IPS-18c (cell line): ENCODE measurements around the gene WDR46.
A peak's percentile ranks its signal among the peaks of the same experiment; 100 is the strongest.

ENCODE experiments used
- H3K4me3 ChIP-seq: 2 replicates; pipeline ENCODE4 v1.7.0; 2013; ENCODE audit warnings: low read depth, mild to moderate bottlenecking, low read length, moderate library complexity; ENCODE audit not compliant: insufficient read depth
- H3K9me3 ChIP-seq: one replicate; pipeline ENCODE4 v1.6.1; 2013; ENCODE audit warnings: mild to moderate bottlenecking, low read length, moderate library complexity; ENCODE audit not compliant: control insufficient read depth, insufficient read depth

Gene WDR46

DNA sequence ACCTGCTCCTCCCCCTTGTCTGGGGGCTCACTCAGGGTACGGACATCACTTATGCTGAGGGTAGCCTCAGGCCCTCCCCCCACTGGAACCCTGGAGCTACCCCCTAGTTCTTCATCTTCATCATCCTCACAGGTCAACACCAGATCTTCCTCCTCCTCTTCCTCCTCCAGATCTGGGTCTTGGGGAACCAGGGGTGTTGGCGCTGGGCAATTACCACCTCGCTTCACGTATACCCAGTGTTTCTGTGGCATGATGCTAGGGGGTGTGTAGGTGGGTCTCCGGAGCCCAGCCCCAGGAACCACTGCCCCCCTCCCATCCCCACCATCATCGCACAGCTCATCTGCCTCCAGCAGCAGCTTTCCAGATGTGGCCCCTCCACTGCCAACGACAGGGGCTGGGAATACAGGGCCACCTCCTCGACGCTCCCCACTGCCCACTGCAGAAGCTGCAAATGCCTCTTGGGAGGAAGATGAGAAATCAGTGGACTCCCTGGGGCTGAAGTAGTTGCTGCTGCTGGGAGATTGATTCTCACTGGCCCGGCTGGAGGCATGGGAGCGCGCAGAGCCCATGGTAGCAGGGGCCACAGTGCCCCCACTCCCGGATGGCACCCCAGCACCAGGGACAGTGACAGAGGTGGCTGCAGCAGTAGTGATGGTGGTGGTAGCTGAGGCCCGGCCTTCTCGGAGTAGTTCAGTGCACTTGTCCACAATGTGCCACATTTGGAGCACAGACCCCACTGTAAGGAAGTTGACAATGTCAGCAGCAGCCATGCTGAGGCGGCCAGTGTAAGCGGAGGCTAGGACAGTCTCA lies 27.0 kb upstream of the WDR46 start:
- peaks cover 2% of the 10 kb centered on the region for H3K9me3 ChIP-seq
- H3K4me3 ChIP-seq, result no peak overlapping the region

DNA sequence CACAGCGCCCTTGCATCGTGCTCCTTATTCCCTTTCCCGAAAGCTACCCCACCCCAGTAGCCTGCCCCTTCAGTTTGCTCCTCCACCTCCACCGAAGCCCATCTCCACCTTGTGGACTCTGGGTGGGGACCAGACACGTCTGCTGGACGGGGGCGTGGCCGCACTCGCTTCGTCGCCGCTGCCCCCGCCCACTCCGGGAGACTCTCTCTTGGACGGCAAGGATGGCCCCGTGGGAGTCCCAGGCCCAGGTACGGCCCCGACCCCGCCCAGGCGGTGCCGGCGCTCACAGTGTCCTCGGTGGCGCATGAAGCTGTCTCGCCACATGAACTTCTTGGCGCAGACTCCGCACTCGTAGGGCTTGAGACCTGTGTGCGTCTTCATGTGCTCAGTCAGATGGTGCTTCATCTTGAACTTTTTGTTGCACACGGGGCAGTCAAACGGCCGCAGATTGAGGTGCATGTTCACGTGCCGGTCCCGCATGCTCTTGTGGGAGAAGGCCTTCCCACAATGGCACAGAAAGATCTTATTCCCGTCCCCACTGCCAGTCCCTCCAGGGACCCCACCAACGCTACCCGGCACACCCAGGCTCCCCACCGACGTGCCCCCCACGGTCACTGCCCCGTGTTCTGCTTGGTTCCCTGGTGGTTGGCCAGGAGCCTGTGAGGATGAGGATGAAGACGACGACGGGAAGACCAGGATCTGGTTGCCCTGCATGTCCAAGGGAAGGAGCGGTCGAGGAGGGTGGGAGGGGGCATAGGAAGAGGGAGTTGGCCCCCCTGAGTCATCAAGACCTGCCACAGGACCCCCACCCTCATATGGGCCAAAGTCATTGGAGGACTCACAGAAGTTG lies 26.1 kb upstream of the WDR46 start:
- H3K4me3 ChIP-seq, result peak overlapping the region; percentile 87

DNA sequence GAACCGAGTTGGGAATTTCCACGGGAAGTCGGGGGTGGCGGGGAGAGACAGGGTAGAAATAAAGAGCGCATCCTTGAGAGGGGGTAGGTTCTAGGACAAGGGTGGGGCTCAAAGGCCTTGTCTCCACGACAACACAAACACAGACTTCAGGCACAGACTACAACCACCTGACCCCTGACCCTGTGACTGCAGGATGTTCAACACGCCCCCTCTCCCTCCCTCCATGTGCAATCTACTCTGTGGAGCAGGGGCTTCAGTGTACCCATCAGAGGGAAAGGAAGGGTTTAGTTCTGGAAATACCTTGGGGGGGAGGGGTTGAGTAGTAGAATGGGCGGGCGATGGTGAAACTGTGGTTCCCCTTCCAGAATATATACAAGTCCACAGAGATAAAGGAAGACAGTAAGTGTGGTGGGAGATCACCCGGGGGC lies 25.5 kb upstream of the WDR46 start:
- Histone ChIP-seq H3K9me3 (no peaks in the 10 kb centered on the region), H3K4me3 (peak overlapping the region; percentile 87)

More for the DNA sequence above, 26.1 kb upstream of the WDR46 start:
- peaks cover 2% of the 10 kb centered on the region for H3K9me3 ChIP-seq

DNA sequence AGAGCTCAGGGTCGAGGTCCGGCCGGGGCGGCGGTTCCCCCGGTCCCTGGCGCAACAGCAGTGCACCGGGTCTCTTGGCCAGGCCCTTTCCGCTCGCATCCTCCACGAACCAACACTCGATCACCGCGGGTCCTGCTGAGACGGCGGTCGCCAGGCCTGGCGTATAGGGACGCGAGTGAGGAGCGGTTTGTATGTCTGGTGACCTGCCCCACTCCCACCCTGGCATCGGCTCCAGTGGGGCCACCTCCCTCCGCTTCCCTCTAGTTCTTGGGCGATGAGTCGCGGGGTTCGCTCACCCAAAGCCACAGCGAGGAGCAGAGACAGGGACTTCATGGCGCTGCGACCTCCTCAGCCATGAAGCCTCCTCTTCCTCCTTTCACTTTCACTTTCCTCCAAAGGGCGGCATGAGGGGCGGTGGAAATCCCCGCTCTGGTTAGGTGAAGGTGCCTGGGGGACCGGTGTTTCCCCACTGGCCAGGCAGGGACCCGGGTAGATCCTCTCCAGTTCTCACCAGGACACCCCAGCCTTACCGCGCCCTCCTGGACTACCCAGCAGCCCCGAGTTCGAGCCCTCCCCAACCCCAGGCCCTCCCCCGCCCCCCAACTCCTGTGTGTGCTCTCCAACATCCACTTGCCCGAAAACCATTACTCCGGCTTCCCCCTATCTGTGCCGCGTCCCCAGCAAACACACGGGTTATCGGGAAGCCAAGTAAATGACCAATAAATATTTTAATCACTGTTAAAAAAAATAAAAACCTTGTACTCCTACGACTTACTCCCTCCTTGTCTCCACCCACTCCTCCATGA lies 24.9 kb upstream of the WDR46 start, which contains the start of gene TAPBP:
TAPBP (minus strand) TSS at position 370 of the 806 bp plus-strand sequence; CDS start at position 333, 37 bp downstream.
- no peaks in the 10 kb centered on the region for H3K9me3 ChIP-seq
- H3K4me3 ChIP-seq, result peak within 1 kb of the TSS; percentile 87

DNA sequence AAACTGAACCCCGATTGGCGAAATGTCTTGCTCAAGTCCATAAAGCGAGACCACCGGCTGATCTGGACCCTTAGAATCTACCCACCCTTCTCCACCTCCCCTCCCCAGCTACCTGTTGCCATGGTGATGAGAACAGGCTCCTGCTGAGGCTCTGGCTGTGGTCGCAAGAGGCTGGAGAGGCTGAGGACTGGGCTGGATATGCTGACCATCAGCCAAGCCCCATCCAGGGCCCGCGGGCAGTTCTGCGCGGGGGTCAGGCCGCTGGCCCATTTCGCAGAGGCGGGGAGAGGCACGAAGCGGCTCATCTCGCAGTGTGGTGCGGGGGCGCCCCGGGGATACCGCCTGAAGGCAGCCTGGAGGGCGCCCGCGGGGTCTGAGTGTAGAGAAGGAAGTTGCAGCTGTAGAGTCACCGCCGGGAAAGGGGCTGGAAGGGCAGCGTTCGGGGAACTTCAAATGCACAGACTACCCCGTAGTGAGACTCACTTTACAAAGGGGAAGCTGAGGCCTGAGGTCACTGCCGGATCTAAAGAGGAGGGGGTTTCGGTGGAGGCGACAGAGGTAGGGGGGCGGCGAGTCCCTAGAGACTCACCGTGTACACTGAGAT lies 24.2 kb upstream of the WDR46 start:
- H3K9me3 ChIP-seq, result no peaks in the 10 kb centered on the region
- H3K4me3 ChIP-seq, result peak overlapping the region; percentile 87

DNA sequence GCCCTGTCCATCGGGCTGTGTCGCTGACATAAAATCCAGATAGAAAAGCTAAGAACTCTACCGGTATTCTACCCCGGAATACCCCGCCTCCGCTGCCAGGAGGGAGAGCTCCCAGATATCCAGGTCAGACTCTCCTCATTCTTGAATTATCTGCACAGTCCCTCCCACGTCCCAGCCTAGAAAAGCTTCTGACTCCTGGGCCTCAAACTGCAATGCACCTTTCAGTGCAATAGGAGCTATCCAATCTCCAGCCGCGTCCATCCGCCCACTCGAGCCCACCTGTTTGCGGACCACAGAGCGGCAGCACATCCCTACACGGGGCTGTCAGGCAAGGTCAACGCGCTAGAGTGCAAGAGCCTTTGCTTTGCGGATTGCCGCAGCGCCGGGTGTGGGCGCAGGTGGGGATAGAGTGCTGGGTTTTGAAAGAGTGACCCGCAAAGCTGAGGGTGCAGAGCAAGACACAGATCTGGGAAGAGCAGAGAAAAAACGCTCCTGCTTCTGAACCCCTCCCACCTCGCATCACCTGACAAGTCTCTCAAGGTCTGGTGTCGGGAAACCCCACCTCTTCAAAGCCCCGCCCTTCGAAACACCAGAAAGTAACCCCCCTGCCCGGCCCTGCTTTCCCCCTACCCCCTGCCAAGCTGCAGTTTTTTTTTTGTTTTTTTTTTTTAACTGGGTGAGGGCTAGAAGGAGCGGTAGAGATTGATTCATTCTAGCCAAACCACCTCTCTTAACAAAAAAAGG lies 23.5 kb upstream of the WDR46 start:
- Histone ChIP-seq H3K9me3 (no peaks in the 10 kb centered on the region), H3K4me3 (peak overlapping the region; percentile 87)

DNA sequence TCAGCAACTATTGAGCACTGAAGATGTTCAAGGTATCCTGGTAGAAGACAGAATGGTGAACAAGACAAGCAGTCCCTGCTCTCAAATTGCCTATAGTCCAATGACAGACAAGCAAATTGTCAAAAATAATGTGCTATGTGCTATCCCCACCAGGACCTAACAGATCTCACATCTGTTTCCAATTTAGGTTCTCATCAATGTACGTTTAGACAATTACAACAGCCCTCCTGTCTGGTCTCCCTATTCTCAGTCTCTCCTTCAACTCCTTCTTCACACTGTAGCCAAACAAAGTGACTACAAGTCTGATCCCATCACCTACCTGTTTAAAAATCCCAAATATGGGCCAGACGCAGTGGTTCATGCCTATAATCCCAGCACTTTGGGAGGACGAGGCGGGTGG lies 17.3 kb upstream of the WDR46 start:
- no peaks in the 10 kb centered on the region for H3K9me3 ChIP-seq

DNA sequence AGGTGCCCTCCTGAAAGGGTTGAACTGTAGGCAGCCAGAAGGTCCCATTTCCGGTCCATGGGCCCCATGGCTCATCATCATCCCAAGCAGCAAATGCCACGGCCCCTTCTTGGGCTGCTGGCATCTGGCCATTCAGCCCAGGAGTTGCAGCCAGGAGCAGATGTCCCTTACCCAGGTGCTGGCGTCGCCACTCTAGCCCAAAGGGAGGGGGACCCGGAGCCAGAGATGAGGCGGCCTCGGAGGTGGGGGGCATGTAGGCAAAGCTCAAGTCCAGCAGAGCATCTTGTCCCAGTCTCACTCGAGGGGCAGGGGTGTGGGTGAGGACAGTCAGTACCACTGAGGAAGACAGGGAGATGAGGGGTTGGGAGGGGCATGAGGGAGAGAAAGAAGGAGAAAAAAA lies 16.0 kb upstream of the WDR46 start:
- H3K4me3 ChIP-seq, result no peak overlapping the region
- H3K9me3 ChIP-seq, result no peaks in the 10 kb centered on the region

More for the DNA sequence above, 17.3 kb upstream of the WDR46 start:
- H3K4me3 ChIP-seq, result no peak overlapping the region

DNA sequence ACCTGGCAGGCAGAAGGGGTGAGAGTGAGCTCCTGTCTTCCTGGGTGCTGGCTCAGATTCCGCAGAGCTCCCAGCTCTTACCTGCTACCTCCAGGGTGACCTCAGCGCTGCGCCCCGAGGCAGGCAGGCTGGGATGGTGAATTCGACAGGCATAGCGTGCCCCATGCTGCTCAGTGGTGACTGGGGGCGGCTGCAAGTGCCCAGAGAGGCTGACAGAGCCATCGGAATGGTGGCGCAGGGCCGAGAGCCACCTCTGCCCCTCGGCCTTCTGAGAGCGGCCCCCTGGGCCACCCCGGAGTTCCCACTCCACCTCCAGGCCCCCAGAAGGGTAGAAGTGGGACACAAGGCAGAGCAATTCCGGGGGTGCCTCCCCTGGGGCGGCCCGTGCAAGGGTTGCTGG lies 15.2 kb upstream of the WDR46 start:
- no peak overlapping the region for H3K4me3 ChIP-seq

DNA sequence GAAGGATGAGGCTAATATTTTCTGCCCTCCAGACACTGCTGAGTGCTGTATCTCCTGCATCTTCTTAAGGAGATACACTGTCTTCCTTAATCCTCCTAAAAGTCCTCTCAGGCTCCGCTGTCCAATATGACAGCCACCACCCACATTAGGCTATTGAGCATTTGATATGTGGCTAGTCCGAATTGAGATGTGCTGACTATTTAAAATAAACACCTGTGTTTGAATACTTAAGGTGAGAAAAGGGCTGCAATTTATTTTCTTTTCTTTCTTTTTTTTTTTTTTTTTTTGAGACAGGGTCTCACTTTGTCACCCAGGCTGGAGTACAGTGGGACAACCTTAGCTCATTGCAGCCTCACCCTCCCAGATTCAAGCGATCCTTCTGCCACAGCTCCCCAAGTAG lies 12.8 kb upstream of the WDR46 start:
- H3K9me3 ChIP-seq, result no peaks in the 10 kb centered on the region
- no peak overlapping the region for H3K4me3 ChIP-seq

More for the DNA sequence above, 15.2 kb upstream of the WDR46 start:
- no peaks in the 10 kb centered on the region for H3K9me3 ChIP-seq

DNA sequence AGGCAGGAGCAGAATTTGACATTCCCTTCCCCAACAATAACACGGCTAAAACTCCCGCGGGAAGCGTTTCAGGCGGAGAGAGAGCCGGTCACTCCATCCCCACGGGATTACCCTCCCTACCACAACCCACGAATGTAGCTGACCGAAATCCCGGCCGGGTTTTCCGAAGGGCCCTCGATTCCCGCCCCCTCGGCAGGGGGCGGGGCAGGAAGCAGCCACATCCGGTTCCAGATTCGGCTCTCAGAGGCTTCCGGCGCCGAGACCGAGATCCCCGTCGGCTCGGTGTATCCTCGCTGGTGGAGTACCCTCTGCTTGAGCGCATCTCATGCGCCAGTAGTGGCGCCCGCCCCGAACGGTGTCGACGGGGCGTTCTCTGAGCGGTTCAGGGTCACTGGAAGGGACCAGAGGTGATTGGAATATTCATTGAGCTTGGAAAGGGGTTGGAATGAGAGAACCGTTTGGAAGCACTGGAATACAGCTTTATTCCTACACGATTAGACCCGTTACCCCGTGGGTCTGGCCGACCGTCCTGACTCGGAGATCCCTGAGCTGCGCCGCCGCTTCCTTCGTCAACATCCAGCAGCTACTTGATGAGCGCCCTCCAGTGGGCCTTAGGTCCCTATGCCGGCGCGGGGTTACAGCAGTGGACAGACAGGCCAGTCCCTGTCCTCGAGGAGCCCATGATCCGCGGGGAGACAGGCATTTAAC lies 10.4 kb upstream of the WDR46 start:
- Histone ChIP-seq H3K9me3 (no peaks in the 10 kb centered on the region), H3K4me3 (peak overlapping the region; percentile 96)

DNA sequence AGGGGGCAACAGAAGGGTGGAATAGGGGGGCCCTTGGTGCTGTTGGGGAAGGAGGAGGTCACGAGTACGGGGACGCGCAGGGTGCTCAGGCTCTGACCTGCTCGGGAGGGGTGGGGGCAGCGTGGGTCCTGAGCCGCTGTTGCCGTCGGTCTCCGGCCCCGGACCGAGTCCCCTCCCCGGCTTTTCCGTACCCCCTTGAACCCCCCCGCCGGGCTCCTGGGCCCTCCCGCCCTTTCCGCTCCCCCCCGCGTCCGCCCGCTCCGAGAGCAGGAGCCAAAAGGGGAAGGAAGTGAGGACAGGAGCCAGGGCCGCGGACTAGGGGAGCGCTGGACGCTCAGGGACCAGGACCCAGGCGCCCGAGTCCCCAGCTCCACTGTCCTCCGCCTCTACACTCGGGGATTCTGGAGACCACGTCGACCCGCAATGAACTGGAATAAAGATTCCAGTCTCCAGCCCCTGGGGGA lies 9.8 kb upstream of the WDR46 start, which contains the start of gene RGL2:
RGL2 (minus strand) TSS at position 170 of the 464 bp plus-strand sequence. CDS start 332 bp downstream, outside the sequence.
- H3K4me3 ChIP-seq, result peak within 1 kb of the TSS; percentile 96
- H3K9me3 ChIP-seq, result no peaks in the 10 kb centered on the region

DNA sequence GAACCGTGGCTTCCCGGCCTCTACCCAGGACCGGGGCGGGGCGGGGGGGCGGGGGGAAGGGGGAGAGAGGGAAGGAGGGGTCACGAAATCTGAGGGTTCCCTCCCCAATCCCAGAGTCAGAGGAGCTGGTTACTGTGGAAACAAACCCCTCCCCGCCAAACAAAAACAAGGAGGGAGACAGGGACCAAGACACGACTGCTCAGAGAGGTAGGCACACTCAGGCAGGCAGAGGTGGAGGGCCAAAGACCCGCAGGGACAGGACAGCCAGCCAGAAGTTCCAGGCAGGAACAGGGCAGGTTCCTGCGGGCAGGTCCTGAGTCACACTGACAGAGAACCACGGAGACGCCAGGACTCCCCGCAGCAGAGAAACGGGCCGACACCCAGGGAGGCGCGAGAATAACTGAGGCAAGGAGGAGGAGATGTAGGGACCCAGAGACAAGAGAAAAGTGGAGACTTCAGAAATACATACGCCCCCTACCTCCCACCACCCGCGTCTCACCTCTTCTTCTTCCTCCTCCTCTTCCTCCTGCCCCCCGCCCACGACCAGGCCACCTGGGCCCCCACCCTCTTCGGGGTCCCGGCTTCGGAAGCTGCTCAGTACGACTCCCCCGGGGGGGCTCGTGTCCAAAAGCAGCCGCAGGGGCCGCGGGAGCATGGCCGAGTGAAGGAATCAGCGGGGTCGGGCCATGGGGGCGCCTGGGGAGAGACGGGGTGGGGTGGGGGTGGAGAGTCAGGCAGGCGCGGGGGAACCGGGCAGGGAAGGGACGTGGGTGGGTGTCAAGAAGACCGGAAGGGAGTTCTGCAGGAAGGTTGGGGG lies 9.1 kb upstream of the WDR46 start:
- Histone ChIP-seq H3K4me3 (peak overlapping the region; percentile 96), H3K9me3 (no peaks in the 10 kb centered on the region)

DNA sequence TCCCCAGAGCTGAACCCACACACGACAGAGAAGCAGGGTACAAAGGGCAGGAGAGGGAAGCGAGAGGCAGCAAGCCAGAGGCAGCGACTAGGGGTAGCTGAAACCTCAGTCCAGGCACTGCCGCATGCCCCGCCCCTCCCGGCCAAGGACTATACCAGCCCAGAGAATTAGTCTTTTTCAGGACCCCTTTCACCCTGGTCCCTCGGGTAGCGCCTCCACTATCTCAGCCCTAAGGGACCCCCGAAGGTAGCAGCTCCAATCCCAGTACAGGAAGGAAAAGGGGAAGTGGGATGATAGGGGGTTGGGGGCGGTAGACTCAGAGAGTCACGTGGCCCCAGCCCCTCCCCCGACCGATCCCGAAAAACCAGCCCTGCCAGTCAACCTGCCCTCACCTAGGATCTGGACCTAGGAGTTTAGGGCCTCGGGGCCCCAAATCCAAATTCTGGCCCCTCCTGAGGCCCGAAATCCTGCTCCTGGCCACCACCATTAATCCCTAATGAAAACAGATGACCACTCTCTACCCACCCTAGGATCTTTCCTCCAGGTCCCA lies 8.4 kb upstream of the WDR46 start:
- peak overlapping the region; percentile 63 for H3K4me3 ChIP-seq
- H3K9me3 ChIP-seq, result no peaks in the 10 kb centered on the region
